GM18858 (cell line): ENCODE results near the gene SLC1A2.
"Not testable (repeated sequence)": the region's sequence is repeated elsewhere in the genome, so short reads cannot be mapped to it uniquely, and the experiment has no call there.

ENCODE experiments used
- ATAC-seq: cut with Tn5 transposase; IDR thresholded peaks from one replicate; pipeline ENCODE4 v1.9.1; 2021; ENCODE audit not compliant: unreplicated experiment

The SLC1A2 gene

GRCh38 chr11:35232891-35233330, 186.4 kb downstream of the SLC1A2 start:
- ATAC-seq = no peak

- no peak for ATAC-seq
Observed at GRCh38 chr11:35231076-35231860, 188.1 kb downstream of the SLC1A2 start.

GRCh38 chr11:35230388-35230787, 189.0 kb downstream of the SLC1A2 start:
- no peak for ATAC-seq

- ATAC-seq = no peak
Observed at GRCh38 chr11:35228328-35228725, 191.0 kb downstream of the SLC1A2 start.

- ATAC-seq = no peak
Observed at GRCh38 chr11:35227576-35228327, 191.6 kb downstream of the SLC1A2 start.

GRCh38 chr11:35226756-35227155, 192.6 kb downstream of the SLC1A2 start:
- ATAC-seq = not testable (repeated sequence)

GRCh38 chr11:35225946-35226520, 193.3 kb downstream of the SLC1A2 start:
- no peak for ATAC-seq

GRCh38 chr11:35223991-35224390, 195.4 kb downstream of the SLC1A2 start:
- no peak for ATAC-seq

- ATAC-seq = no peak
Observed at GRCh38 chr11:35223371-35223796, 196.0 kb downstream of the SLC1A2 start.

- no peak for ATAC-seq
Observed at GRCh38 chr11:35218956-35219355, 200.4 kb downstream of the SLC1A2 start.

GRCh38 chr11:35216962-35217678, 202.2 kb downstream of the SLC1A2 start:
- no peak for ATAC-seq

GRCh38 chr11:35215945-35216344, 203.4 kb downstream of the SLC1A2 start:
- no peak for ATAC-seq

GRCh38 chr11:35214792-35215193, 204.6 kb downstream of the SLC1A2 start:
- ATAC-seq = no peak

GRCh38 chr11:35214226-35214770, 205.1 kb downstream of the SLC1A2 start:
- ATAC-seq = no peak

GRCh38 chr11:35211952-35212351, 207.4 kb downstream of the SLC1A2 start:
- ATAC-seq = no peak

- no peak for ATAC-seq
Observed at GRCh38 chr11:35210876-35211546, 208.3 kb downstream of the SLC1A2 start.

GRCh38 chr11:35208795-35209194, 210.6 kb downstream of the SLC1A2 start:
- ATAC-seq = no peak

- ATAC-seq = no peak
Observed at GRCh38 chr11:35207471-35208403, 211.6 kb downstream of the SLC1A2 start.

GRCh38 chr11:35206616-35207015, 212.7 kb downstream of the SLC1A2 start:
- no peak for ATAC-seq
